ENCODE measurements around the gene STK4.

DNA sequence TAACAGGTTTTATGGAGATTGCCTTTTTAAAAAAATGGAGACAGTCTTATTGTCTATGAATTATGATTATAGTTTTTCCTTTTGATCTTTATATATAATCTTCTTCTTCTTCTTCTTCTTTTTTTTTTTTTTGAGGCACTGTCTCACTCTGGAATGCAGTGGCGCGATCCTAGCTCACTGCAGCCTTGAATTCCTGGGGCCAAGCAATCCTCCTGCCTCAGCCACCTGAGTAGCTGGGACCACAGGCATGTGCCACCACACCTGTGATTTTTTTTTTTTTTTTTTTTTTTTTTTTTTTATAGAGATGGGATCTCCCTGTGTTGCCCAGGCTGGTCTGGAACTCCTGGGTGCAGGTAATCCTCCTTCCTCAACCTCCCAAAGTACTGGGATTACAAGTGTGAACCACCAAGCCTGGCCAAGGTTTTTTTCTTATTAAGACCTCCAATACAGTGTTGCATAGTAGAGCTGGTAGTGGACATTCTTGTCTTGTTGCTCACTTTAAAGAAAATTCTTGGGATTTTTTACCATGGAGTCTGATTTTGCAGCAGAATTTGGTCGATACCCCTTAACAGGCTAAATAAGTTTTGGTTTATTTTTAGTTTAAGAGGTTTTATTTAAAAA, 46.5 kb downstream of the STK4 start:
- TF ChIP-seq POLR2A (IDR thresholded peaks at IDR 0.05), result no peak
- TF ChIP-seq, protein P1, sequence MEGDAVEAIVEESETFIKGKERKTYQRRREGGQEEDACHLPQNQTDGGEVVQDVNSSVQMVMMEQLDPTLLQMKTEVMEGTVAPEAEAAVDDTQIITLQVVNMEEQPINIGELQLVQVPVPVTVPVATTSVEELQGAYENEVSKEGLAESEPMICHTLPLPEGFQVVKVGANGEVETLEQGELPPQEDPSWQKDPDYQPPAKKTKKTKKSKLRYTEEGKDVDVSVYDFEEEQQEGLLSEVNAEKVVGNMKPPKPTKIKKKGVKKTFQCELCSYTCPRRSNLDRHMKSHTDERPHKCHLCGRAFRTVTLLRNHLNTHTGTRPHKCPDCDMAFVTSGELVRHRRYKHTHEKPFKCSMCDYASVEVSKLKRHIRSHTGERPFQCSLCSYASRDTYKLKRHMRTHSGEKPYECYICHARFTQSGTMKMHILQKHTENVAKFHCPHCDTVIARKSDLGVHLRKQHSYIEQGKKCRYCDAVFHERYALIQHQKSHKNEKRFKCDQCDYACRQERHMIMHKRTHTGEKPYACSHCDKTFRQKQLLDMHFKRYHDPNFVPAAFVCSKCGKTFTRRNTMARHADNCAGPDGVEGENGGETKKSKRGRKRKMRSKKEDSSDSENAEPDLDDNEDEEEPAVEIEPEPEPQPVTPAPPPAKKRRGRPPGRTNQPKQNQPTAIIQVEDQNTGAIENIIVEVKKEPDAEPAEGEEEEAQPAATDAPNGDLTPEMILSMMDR (IDR thresholded peaks at IDR 0.05), result no peak
